Smooth muscle cell (in vitro differentiated cells): Measurements from ENCODE around the gene MAT2A. TPM values are rescaled to one million over a fixed set of nuclear protein-coding genes. Genes with fewer than 3 reads are reported as not detected.
"Not testable (repeated sequence)": the region's sequence is repeated elsewhere in the genome, so short reads cannot be mapped to it uniquely, and the experiment has no call there.

Experiments
- DNase-seq: peaks from one replicate; lab custom pipeline; 2025; ENCODE audit not compliant: unreplicated experiment; lab: John Stamatoyannopoulos, UW
- H2AFZ ChIP-seq: fragments of 200-600 bp; sonication (generic); 2 replicates; pipeline ENCODE4 v1.6.0; 2016; ENCODE audit warnings: antibody characterized with exemption, low read depth, mild to moderate bottlenecking
- H3F3A ChIP-seq: fragments of 200-600 bp; sonication (generic); 2 replicates; pipeline ENCODE4 v1.6.0; 2017; ENCODE audit warnings: antibody characterized with exemption, low read depth
- H3K27ac ChIP-seq: fragments of 200-600 bp; sonication (generic); 2 replicates; pipeline ENCODE4 v1.5.1; 2016; ENCODE audit warnings: low read depth, mild to moderate bottlenecking
- H3K27me3 ChIP-seq: fragments of 200-600 bp; sonication (generic); 2 replicates; pipeline ENCODE4 v1.6.1; 2016; ENCODE audit warnings: low read depth, mild to moderate bottlenecking
- H3K36me3 ChIP-seq: fragments of 200-600 bp; sonication (generic); 2 replicates; pipeline ENCODE4 v1.5.1; 2016; ENCODE audit warnings: low read depth
- H3K4me1 ChIP-seq: fragments of 200-600 bp; sonication (generic); 2 replicates; pipeline ENCODE4 v1.5.1; 2016; ENCODE audit warnings: low read depth
- H3K4me2 ChIP-seq: fragments of 200-600 bp; sonication (generic); 2 replicates; pipeline ENCODE4 v1.6.0; 2016; ENCODE audit warnings: mild to moderate bottlenecking
- H3K4me3 ChIP-seq: fragments of 200-600 bp; sonication (generic); 2 replicates; pipeline ENCODE4 v1.5.1; 2016; ENCODE audit warnings: mild to moderate bottlenecking
- H3K79me2 ChIP-seq: fragments of 200-600 bp; sonication (generic); 2 replicates; pipeline ENCODE4 v1.6.0; 2016; ENCODE audit warnings: low read depth, mild to moderate bottlenecking
- H3K9ac ChIP-seq: fragments of 200-600 bp; sonication (generic); 2 replicates; pipeline ENCODE4 v1.6.0; 2016; ENCODE audit warnings: low read depth
- H3K9me3 ChIP-seq: fragments of 200-600 bp; sonication (generic); replicated peaks from 2 replicates; pipeline ENCODE4 v1.5.1; 2016; ENCODE audit warnings: low read depth
- H4K20me1 ChIP-seq: fragments of 200-600 bp; sonication (generic); 2 replicates; pipeline ENCODE4 v1.6.0; 2016; ENCODE audit warnings: low read depth
- CTCF ChIP-seq: fragments of 200-600 bp; sonication (generic); IDR thresholded peaks from 2 replicates; pipeline ENCODE4 v1.5.1; 2017; ENCODE audit warnings: borderline replicate concordance, mild to moderate bottlenecking, antibody characterized with exemption; ENCODE audit not compliant: insufficient read depth, poor library complexity, severe bottlenecking
- WGBS: methylation state at CpG from one replicate; pipeline ENCODE4 v1.1.7; 2016; ENCODE audit warnings: low lambda C conversion rate; 5-methylcytosine and 5-hydroxymethylcytosine counted together
- polyA plus RNA-seq: library from polyadenylated mRNA; unstranded; fragments of >200 nt; fragmentation: Nextera tagmentation; extraction: Ambion mirVana; gene quantifications from 2 replicates; pipeline ENCODE4 v1.2.1, GENCODE V29; 2016
- total RNA-seq: library from RNA; depleted of rRNA; stranded (reverse); fragments of >200 nt; gene quantifications from 2 replicates; pipeline ENCODE4 v1.2.3, GENCODE V29; 2014

The MAT2A gene
- total and polyA plus RNA-seq, 2 experiments from 2014 or later = 93.8 to 108 TPM

GRCh38 chr2:85541262-85541661 lies 2.3 kb downstream of the MAT2A start:
- 81% methylated on average over 4 of the region's 4 CpGs for WGBS
- peaks cover 19% of the 10 kb centered on the region for H3K36me3 ChIP-seq
- H2AFZ ChIP-seq = no peak overlapping the region
- TF ChIP-seq CTCF = no peak
- H3K4me1 ChIP-seq = peaks cover 38% of the 10 kb centered on the region
- DNase-seq = no peak
- H3K79me2 ChIP-seq = peaks cover 53% of the 10 kb centered on the region
- peak overlapping the region; percentile 98 for H3K27ac ChIP-seq
- no peaks in the 10 kb centered on the region for H3K27me3 ChIP-seq
- peak overlapping the region; percentile 99 for H3K4me2 ChIP-seq
- no peaks in the 10 kb centered on the region for H3K9me3 ChIP-seq
- H3K9ac ChIP-seq = peak overlapping the region; percentile 96
- H4K20me1 ChIP-seq = peaks cover 71% of the 10 kb centered on the region
- H3F3A ChIP-seq = peaks cover 64% of the 10 kb centered on the region
- peak overlapping the region; percentile 92 for H3K4me3 ChIP-seq

- peak overlapping the region; percentile 98 for H3K27ac ChIP-seq
- H4K20me1 ChIP-seq = peaks cover 77% of the 10 kb centered on the region
- no peak for DNase-seq
- H3K4me3 ChIP-seq = peak overlapping the region; percentile 92
- H3K4me2 ChIP-seq = peak overlapping the region; percentile 99
- no peak overlapping the region for H2AFZ ChIP-seq
- WGBS = 96% methylated on average over 5 of the region's 5 CpGs
- H3K36me3 ChIP-seq = peaks cover 19% of the 10 kb centered on the region
- no peaks in the 10 kb centered on the region for H3K27me3 ChIP-seq
- H3K4me1 ChIP-seq = peaks cover 36% of the 10 kb centered on the region
- H3K9me3 ChIP-seq = no peaks in the 10 kb centered on the region
- H3K9ac ChIP-seq = peak overlapping the region; percentile 96
- peaks cover 68% of the 10 kb centered on the region for H3F3A ChIP-seq
- H3K79me2 ChIP-seq = peaks cover 53% of the 10 kb centered on the region
- TF ChIP-seq CTCF = no peak
These were observed 2.9 kb downstream of the MAT2A start for GRCh38 chr2:85541753-85542457.

DNA sequence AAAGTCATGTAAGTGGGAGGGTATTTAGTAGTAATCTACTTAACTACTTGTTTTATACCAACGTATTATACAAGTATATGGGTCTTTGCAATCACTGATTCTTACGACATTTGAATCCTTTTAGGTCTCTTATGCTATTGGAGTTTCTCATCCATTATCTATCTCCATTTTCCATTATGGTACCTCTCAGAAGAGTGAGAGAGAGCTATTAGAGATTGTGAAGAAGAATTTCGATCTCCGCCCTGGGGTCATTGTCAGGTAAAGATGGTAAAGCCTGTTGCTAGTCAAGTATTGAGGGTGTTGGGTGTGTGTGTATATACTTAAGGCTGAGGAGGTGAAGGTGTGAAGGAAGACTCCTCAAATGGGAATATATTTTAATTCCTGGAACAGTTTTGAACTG lies 3.8 kb downstream of the MAT2A start:
- Histone ChIP-seq H3K4me3 (no peak overlapping the region), H3K36me3 (peaks cover 19% of the 10 kb centered on the region), H3K79me2 (peaks cover 45% of the 10 kb centered on the region), H4K20me1 (peaks cover 77% of the 10 kb centered on the region), H3K4me2 (peak overlapping the region; percentile 99), H3F3A (peaks cover 66% of the 10 kb centered on the region), H2AFZ (no peak overlapping the region), H3K9ac (no peak overlapping the region), H3K9me3 (no peaks in the 10 kb centered on the region), H3K27ac (peak overlapping the region; percentile 41), H3K4me1 (peaks cover 27% of the 10 kb centered on the region), H3K27me3 (no peaks in the 10 kb centered on the region)
- 94% methylated on average over 4 of the region's 4 CpGs for WGBS
- no peak for TF ChIP-seq CTCF
- no peak for DNase-seq

DNA sequence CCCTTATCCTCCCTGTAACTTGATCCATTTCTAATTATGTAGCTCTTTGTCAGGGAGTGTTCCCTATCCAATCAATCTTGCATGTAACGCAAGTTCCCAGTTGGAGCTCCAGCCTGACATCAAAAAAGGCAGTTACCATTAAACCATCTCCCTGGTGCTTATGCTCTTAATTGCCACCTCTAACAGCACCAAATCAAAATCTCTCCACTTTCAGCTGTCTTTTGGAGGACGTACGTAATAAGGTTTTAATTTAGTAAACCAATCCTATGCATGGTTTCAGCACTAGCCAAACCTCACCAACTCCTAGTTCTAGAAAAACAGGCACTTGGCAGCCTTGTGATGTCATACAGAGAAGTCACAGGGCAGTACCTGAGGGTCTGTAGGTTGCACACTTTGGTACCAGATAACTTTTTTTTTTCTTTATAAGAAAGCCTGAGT lies 5.3 kb downstream of the MAT2A start:
- H3K4me2 ChIP-seq, H3K9ac ChIP-seq, H3K27me3 ChIP-seq, H2AFZ ChIP-seq, DNase-seq, H3K9me3 ChIP-seq, H3K4me3 ChIP-seq: not testable (repeated sequence)
- Histone ChIP-seq H3K27ac (peak overlapping the region; percentile 29), H4K20me1 (peaks cover 74% of the 10 kb centered on the region), H3K4me1 (peaks cover 21% of the 10 kb centered on the region), H3K36me3 (peaks cover 19% of the 10 kb centered on the region), H3F3A (peaks cover 71% of the 10 kb centered on the region), H3K79me2 (peaks cover 40% of the 10 kb centered on the region)
- WGBS = 94% methylated on average over 3 of the region's 3 CpGs

DNA sequence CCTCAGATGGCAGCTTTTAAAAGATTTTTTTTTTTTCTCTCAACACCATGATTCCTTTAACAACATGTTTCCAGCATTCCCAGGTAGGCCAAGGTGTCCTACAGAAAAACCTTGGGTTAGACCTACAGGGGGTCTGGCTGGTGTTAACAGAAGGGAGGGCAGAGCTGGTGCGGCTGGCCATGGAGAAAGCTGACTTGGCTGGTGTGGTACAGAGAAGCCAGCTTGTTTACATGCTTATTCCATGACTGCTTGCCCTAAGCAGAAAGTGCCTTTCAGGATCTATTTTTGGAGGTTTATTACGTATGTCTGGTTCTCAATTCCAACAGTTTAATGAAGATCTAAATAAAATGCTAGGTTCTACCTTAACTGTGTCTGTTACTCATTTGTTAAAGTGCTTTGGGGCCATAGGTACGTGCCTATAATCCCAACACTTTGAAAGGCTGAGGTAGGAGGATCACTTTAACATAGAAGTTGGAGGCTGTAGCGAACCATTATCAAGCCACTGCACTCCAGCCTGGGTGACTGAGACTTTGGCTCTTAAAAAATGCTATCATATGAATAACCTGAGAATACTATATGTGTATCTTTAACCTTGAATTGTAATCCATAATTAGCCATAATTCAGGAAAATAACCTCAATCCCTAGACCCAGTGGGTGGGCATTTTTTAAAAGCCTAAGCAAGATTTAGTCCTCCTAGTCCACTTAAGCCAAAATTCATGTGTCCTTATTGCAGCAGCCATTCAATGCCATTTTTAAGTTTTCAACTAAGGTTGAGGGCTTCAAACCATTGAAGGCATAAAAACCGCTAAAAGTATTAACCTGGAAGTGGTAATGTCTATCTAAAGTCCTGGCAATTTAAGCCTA lies 6.2 kb downstream of the MAT2A start:
- not testable (repeated sequence) for H3K4me3 ChIP-seq, H3K9me3 ChIP-seq, H2AFZ ChIP-seq, H3K9ac ChIP-seq, H3K4me2 ChIP-seq, H3K27me3 ChIP-seq, DNase-seq
- Histone ChIP-seq H3K27ac (peak overlapping the region; percentile 32), H3F3A (peaks cover 74% of the 10 kb centered on the region), H3K36me3 (peaks cover 19% of the 10 kb centered on the region), H3K79me2 (peaks cover 32% of the 10 kb centered on the region), H3K4me1 (peaks cover 21% of the 10 kb centered on the region), H4K20me1 (peaks cover 70% of the 10 kb centered on the region)
- 85% methylated on average over 5 of the region's 5 CpGs for WGBS
